GM18519 (cell line): ENCODE data around the gene HECTD4.
"Not testable (repeated sequence)": the region's sequence is repeated elsewhere in the genome, so short reads cannot be mapped to it uniquely, and the experiment has no call there.

Source experiments
- ATAC-seq: cut with Tn5 transposase; IDR thresholded peaks from one replicate; pipeline ENCODE4 v1.9.1; 2021; ENCODE audit warnings: mild to moderate bottlenecking, moderate library complexity; ENCODE audit not compliant: unreplicated experiment, low FRiP score

The HECTD4 gene

GRCh38 chr12:112133418-112133817, 248.8 kb downstream of the HECTD4 start:
- no peak for ATAC-seq

GRCh38 chr12:112131686-112132085, 250.5 kb downstream of the HECTD4 start:
- ATAC-seq, result no peak

DNA sequence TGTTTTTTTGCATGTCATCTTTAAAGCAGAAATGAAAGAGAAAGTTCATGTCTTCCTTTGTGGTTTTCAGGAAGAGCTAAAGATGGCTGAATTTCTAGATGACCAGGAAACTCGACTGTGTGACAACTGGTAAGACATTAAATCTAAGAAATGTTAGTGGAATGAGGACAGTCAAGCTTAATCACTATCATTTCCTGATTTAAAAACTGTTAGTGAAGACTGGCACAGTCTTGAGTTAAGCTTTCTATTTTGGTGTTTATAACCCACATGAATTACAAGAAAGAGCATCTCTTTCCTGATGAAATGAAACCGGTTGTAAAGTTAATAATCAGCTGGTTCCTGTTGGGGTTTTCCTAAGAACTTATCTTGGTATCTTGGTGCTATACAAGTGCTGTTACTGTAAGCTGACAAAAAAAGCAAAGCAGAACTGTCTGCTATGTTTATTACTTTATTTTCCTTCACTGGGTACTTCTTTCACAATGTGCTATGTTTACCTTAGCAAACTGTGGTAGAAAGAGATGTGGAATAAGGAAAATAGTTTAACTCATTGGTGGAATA, 251.7 kb downstream of the HECTD4 start:
- no peak for ATAC-seq

DNA sequence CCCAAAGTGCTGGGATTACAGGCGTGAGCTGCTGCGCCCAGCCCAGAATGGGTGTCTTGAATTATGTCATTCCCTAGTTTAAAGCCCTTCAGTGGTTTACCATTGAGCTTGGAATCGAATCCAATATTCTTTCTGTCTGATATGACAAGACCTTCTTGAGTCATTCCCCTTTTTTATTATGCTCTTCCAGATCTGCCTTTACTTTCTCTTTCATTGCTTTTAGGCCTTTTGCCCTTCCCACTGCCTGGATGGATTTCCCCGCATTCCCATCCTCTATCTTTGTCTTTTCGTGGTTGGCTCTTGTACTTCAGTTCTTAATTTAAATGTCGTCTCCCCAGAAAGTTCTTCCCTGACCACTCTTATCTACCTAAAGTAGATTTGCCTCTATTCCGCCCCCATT, 255.3 kb downstream of the HECTD4 start:
- no peak for ATAC-seq

DNA sequence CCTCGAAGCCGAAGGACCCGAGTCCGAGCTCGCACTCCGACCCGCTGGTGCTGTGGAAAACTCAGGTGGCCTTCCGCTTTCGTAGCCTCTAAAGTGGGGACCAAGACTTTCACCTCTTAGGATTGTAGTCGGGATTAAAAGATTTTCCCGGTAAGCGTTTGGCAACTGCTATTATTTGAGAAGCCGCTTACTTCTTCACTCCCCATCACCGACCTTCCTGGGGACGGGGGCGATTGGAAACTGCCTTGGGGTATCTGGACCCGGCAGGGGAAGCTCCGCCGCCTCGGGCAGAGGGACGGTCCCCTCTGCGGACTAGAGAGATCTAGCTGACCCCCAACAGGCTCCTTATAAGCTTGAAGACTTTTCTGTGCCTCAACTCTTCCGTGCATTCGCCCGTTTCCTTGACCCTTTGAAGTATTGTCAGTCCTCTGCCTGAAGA, 256.2 kb downstream of the HECTD4 start:
- no peak for ATAC-seq

DNA sequence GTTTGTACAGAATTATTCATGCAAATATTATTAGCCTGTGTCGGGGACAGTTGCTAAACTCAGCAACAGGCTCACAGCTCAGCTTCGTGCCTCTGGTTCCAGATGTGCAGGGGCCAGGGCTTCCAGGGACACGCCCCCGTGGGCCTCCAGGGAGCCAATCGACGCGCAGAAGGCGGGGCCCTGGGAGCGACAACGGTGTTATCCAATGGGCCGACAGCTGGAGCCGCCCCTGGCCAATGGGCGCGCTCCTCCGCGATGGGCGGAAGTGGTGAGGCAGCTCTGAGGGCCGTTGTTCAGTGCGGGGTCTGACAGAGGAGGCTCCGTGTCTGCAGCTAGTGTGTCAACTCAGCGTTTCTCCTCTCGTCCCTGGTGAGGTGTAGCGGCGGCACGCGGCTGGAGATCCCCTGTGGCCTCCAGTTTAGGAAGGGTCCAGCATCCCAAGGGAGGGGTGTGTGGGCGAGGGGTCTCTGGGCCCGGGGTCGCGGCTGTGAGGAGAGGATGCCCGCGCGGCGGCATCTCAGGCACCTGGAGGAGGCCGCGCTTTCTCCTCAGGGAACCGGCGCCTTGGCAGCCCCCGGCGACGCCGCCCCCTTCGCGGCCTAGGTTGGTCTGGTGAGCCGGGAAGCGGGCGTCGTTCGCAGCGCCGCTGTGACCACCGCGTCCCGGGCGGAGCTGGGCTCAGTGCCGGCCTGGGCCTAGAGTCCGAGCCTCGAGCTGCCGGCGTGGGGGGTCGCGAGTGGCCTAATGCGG, 256.8 kb downstream of the HECTD4 start, which contains the start of gene TRAFD1:
Gene TRAFD1, plus strand, starts transcription at position 311 of the 750 bp plus-strand sequence. CDS start 4,963 bp downstream, outside the sequence.
- peak; percentile 90 for ATAC-seq

- ATAC-seq, result no peak
Measured at GRCh38 chr12:112124918-112125249, 257.3 kb downstream of the HECTD4 start.

DNA sequence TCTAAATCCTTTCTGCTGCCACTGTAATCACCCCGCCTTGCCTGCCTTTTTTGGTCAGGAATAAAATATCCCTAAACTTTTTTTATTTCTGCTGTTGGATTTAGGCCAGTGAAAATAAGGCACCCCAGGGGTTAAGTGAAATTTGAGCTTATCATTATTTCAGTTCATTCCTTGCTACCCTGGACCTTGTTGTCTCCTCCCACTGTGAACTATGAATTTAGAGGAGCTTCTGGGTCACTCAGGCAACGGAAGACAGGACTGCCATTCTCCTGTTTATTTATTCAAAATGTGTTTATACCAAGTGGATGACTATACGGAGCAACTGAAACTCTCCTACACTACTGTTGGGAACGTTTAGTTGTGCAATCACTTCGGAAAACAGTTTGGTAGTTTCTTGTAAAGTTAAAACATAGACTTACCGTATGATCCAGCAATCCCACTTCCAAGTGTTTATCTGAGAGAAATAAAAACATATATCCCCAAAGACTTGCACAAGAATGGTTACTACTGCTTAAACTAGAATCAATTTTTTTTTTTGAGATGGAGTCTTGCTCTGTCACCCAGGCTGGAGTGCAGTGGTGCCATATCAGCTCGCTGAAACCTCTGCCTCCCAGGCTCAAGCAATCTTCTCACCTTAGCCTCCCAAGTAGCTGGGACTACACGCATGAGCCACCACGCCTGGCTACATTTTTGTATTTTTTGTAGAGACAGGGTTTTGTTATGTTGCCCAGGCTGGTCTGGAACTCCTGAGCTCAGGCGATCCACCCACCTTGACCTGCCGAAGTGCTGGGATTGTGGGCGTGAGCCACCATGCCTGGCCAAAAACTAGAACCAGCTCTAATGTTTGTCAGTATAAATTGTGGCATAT, 259.2 kb downstream of the HECTD4 start:
- no peak for ATAC-seq

DNA sequence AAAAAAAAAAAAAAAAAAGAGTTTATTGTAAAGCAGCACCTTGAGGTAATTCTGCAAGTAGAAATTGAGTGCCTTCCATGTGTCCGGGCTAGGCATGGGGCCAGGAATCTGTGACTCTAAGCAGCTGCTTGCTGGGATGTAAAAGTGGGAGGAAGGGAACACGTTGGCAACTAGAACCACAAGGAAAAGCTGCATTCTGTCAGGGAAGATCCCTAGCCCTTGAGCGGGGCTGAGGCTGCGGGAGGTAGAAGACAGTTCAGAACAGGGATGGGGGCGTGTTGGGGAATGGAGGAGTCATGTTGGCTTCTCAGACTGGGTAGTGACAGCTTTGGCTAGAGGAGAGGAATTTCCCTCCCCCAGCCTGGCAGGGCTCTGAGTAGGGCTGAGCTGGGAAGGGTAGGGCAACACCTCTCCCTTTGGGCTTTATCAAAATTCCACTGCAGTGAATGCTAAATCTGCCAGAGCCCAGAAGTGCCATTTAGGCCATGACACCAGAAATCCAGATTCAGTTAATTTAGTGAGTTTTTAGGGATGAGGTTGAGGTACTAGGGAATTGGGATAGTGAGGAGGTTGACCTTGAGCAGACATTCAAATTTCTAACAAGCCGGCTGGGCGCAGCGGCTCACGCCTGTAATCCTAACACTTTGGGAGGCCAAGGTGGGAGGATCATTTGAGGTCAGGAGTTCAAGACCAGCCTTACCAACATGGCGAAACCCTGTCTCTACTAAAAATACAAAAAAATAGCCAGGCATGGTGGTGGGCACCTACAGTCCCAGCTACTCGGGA, 260.3 kb downstream of the HECTD4 start:
- ATAC-seq, result no peak

DNA sequence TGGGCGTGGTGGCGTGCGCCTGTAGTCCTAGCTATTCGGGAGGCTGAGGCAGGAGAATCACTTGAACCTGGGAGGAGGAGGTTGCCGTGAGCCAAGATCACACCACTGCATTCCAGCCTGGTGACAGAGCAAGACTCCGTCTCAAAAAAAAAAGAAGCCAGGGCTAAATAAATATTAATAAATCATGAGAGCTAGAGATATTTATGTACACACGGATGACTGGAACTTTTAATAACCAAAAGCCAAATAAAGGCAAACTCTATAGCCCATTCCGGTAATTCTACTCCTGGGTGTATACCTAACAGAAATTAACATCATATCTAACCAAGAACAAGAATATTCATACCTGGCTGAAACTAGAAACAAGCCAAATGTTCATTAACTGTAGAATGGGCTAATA, 264.5 kb downstream of the HECTD4 start:
- ATAC-seq, result no peak

GRCh38 chr12:112116232-112117060, 265.8 kb downstream of the HECTD4 start:
- no peak for ATAC-seq

- ATAC-seq, result no peak
Measured at GRCh38 chr12:112115259-112116045, 266.8 kb downstream of the HECTD4 start.

DNA sequence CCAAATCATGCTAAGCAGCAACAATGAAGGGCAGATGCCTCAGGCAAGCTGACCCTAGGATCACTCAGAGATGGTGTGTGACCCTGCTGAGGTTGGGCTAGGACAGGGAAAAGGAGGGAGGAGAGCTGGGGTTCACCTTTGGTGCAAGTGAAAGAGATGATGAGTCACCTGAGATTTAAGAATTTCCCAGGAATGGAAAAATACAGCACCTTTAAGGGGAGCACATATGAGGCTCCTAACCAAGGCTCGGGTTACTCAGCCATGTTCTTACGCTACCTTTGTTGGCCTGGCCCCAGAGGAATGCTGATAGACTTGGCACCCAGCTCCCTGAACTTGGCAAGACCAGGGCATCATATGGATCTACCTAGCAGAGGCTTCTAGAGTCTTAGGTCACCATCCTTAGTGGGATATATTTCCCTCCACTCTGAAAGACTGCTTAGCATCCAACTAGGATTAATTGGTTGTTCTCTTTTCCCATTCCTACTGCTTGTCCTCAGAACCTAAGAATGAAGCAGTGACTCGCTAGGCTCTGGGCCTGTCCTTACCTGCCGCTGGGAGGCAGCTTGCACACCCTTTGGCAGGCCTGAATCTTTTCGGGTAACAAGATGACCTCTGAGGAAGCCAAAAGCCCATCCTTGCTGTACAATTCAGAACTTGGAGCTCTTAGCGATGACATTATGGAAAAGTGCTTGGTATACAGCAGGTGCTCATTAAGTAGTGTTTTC, 269.7 kb downstream of the HECTD4 start:
- no peak for ATAC-seq

GRCh38 chr12:112111931-112112330, 270.3 kb downstream of the HECTD4 start:
- no peak for ATAC-seq

GRCh38 chr12:112110787-112111662, 271.2 kb downstream of the HECTD4 start:
- not testable (repeated sequence) for ATAC-seq
